Measurements from ENCODE around the gene FBLIM1.

- no peak for TF ChIP-seq ZNF530 (tag by site-specific recombination; IDR thresholded peaks at IDR 0.05; ENCODE audit: low read depth)
- TF ChIP-seq REST (tag by site-specific recombination; IDR thresholded peaks at IDR 0.05) = no peak
- TF ChIP-seq CTCF (tag by site-specific recombination; IDR thresholded peaks at IDR 0.05) = no peak
These were observed 16.2 kb upstream of the FBLIM1 start, which contains the start of gene TMEM82 for GRCh38 chr1:15742339-15742801.

Measured in HEK293 (cell line).